CD4-positive, alpha-beta memory T cell (primary cell): ENCODE measurements around the gene SAP30BP. TPM values are rescaled to one million over a fixed set of nuclear protein-coding genes. Genes with fewer than 3 reads are reported as not detected.

Source experiments
- CTCF ChIA-PET: fragments of 350-600 bp; sonication (Branson Sonifier 250); formaldehyde crosslinking; loops from one replicate; lab custom pipeline; 2021; ENCODE audit warnings: inconsistent platforms; ENCODE audit not compliant: partially characterized antibody; lab: Charles Lee
- POLR2A ChIA-PET: fragments of 350-600 bp; sonication (Branson Sonifier 250); formaldehyde crosslinking; loops from one replicate; lab custom pipeline; 2021; ENCODE audit not compliant: partially characterized antibody; lab: Charles Lee
- DNase-seq, 5 donors: peaks; one replicate each; pipeline versions ENCODE4 v3.0.0 to v3.0.0-alpha.2; 2020 to 2022; ENCODE audit warnings: mixed read lengths in 1 of 5
- H3K27ac ChIP-seq: one replicate; pipeline ENCODE4 v1.7.0; 2013; ENCODE audit warnings: low read depth, low read length
- H3K27me3 ChIP-seq: 2 replicates; pipeline ENCODE4 v1.7.0; 2013; ENCODE audit warnings: mild to moderate bottlenecking, low read length, moderate library complexity; ENCODE audit not compliant: insufficient read depth
- H3K36me3 ChIP-seq: 2 replicates; pipeline ENCODE4 v1.7.0; 2013; ENCODE audit warnings: mild to moderate bottlenecking, low read length, moderate library complexity; ENCODE audit not compliant: insufficient read depth
- H3K4me1 ChIP-seq: 2 replicates; pipeline ENCODE4 v1.7.0; 2013; ENCODE audit warnings: mild to moderate bottlenecking, low read length, moderate library complexity; ENCODE audit not compliant: insufficient read depth
- H3K4me3 ChIP-seq, 2 donors: one replicate each; pipeline ENCODE4 v1.7.0; 2013; ENCODE audit warnings: low read length in 2 of 2, mild to moderate bottlenecking in 1 of 2
- H3K9me3 ChIP-seq, 2 donors: one replicate each; pipeline ENCODE4 v1.7.0; 2013; ENCODE audit warnings: low read length in 2 of 2, control low read depth in 1 of 2; ENCODE audit not compliant: control insufficient read depth in 1 of 2
- H3K27ac Mint-ChIP-seq, 7 donors: one replicate each; pipeline ENCODE4 v1.8.0; 2020 to 2021; ENCODE audit warnings: mixed read lengths in 7 of 7, mild to moderate bottlenecking in 6 of 7, inconsistent platforms in 3 of 7, moderate library complexity in 3 of 7
- H3K27me3 Mint-ChIP-seq, 2 donors: one replicate each; pipeline ENCODE4 v1.8.0; 2020 to 2021; ENCODE audit warnings: mixed read lengths in 2 of 2
- H3K36me3 Mint-ChIP-seq, 2 donors: one replicate each; pipeline ENCODE4 v1.8.0; 2020 to 2021; ENCODE audit warnings: mixed read lengths in 2 of 2, inconsistent platforms in 1 of 2, mild to moderate bottlenecking in 1 of 2
- H3K4me1 Mint-ChIP-seq, 4 donors: one replicate each; pipeline ENCODE4 v1.8.0; 2020 to 2021; ENCODE audit warnings: mixed read lengths in 4 of 4, mild to moderate bottlenecking in 1 of 4
- H3K4me3 Mint-ChIP-seq, 8 donors: one replicate each; pipeline ENCODE4 v1.8.0; 2020 to 2021; ENCODE audit warnings: mixed read lengths in 8 of 8, mild to moderate bottlenecking in 7 of 8, moderate library complexity in 6 of 8, inconsistent platforms in 3 of 8
- H3K9me3 Mint-ChIP-seq, 8 donors: one replicate each; pipeline ENCODE4 v1.8.0; 2020 to 2021; ENCODE audit warnings: mixed read lengths in 8 of 8, mild to moderate bottlenecking in 5 of 8, inconsistent platforms in 3 of 8, moderate library complexity in 1 of 8
- intact Hi-C: fragments of 100-400 bp; cut with micrococcal nuclease; formaldehyde crosslinking; loops from one replicate; pipeline ENCODE4 v1.15.1; 2023
- polyA plus RNA-seq, 2 donors: library from polyadenylated mRNA; unstranded; fragments of 300-500 nt; fragmentation: Illumina TruSeq; gene quantifications; one replicate each; pipeline ENCODE4 v1.2.3, GENCODE V29; 2021
- total RNA-seq, 2 experiments: library from RNA; stranded (reverse); gene quantifications; one replicate each; pipeline ENCODE4 v1.2.3, GENCODE V29; 2021

The SAP30BP gene
- total and polyA plus RNA-seq, 4 experiments from 2014 or later, result 69.9 to 119 (median 97.5) TPM

GRCh38 chr17:75697651-75698291 is 30.6 kb downstream of the SAP30BP start:
- Mint-ChIP-seq H3K36me3 (peaks cover 41 to 81% of the 10 kb centered on the region in 2 donors), H3K4me3 (no peak overlapping the region), H3K4me1 (peaks cover 0 to 14% (median 0%) of the 10 kb centered on the region in 4 donors), H3K27ac (peak overlapping the region in 3 of 7 donors; percentile 7 to 25 (median 10)), H3K27me3 (no peaks in the 10 kb centered on the region), H3K9me3 (no peaks in the 10 kb centered on the region)
- H3K4me1 ChIP-seq, result no peaks in the 10 kb centered on the region
- H3K4me3 ChIP-seq, result no peak overlapping the region
- H3K9me3 ChIP-seq, result no peaks in the 10 kb centered on the region
- no peak for DNase-seq
- H3K27ac ChIP-seq, result no peak overlapping the region
- H3K36me3 ChIP-seq, result peaks cover 74% of the 10 kb centered on the region
- no peaks in the 10 kb centered on the region for H3K27me3 ChIP-seq
- intact Hi-C loops, result no loop called here
- ChIA-PET CTCF (interaction anchor here (1.3 to 1.5 kb wide), 2 partner anchors 50 to 64 kb away, joined by 3 to 5 read pairs; partner anchors contain the start of gene SMIM5), POLR2A (no interaction called here)

GRCh38 chr17:75698659-75699058 is 31.5 kb downstream of the SAP30BP start:
- ChIA-PET POLR2A (no interaction called here), CTCF (interaction anchor here (1.3 to 1.5 kb wide), 2 partner anchors 49 to 65 kb away, joined by 3 to 5 read pairs; partner anchors contain the start of gene SMIM5)
- H3K27ac ChIP-seq, result no peak overlapping the region
- H3K4me1 Mint-ChIP-seq, result peaks cover 0 to 14% (median 0%) of the 10 kb centered on the region in 4 donors
- no peak overlapping the region for H3K4me3 ChIP-seq
- no peak for DNase-seq
- no peaks in the 10 kb centered on the region for H3K27me3 ChIP-seq
- peaks cover 43 to 81% of the 10 kb centered on the region in 2 donors for H3K36me3 Mint-ChIP-seq
- H3K27me3 Mint-ChIP-seq, result no peaks in the 10 kb centered on the region
- no peak overlapping the region for H3K27ac Mint-ChIP-seq
- H3K9me3 Mint-ChIP-seq, result no peaks in the 10 kb centered on the region
- intact Hi-C loops, result no loop called here
- no peaks in the 10 kb centered on the region for H3K4me1 ChIP-seq
- no peaks in the 10 kb centered on the region for H3K9me3 ChIP-seq
- H3K4me3 Mint-ChIP-seq, result peak overlapping the region in 1 of 8 donors; percentile 31
- peaks cover 74% of the 10 kb centered on the region for H3K36me3 ChIP-seq

GRCh38 chr17:75701288-75701687 is 34.1 kb downstream of the SAP30BP start:
- H3K27ac ChIP-seq, result no peak overlapping the region
- H3K4me3 ChIP-seq, result no peak overlapping the region
- Mint-ChIP-seq H3K36me3 (peaks cover 48 to 76% of the 10 kb centered on the region in 2 donors), H3K9me3 (no peaks in the 10 kb centered on the region), H3K27ac (no peak overlapping the region), H3K4me3 (no peak overlapping the region), H3K27me3 (no peaks in the 10 kb centered on the region), H3K4me1 (peaks cover 0 to 7% (median 0%) of the 10 kb centered on the region in 4 donors)
- peaks cover 76% of the 10 kb centered on the region for H3K36me3 ChIP-seq
- intact Hi-C loops, result no loop called here
- no peak for DNase-seq
- POLR2A ChIA-PET, result no interaction called here
- H3K4me1 ChIP-seq, result no peaks in the 10 kb centered on the region
- H3K27me3 ChIP-seq, result no peaks in the 10 kb centered on the region
- CTCF ChIA-PET, result no interaction called here
- no peaks in the 10 kb centered on the region for H3K9me3 ChIP-seq

- H3K4me1 Mint-ChIP-seq, result no peaks in the 10 kb centered on the region
- no peaks in the 10 kb centered on the region for H3K27me3 Mint-ChIP-seq
- peaks cover 55 to 82% of the 10 kb centered on the region in 2 donors for H3K36me3 Mint-ChIP-seq
- no peaks in the 10 kb centered on the region for H3K9me3 Mint-ChIP-seq
- Histone ChIP-seq H3K4me1 (no peaks in the 10 kb centered on the region), H3K4me3 (no peak overlapping the region), H3K27me3 (no peaks in the 10 kb centered on the region), H3K9me3 (no peaks in the 10 kb centered on the region), H3K27ac (no peak overlapping the region), H3K36me3 (peaks cover 76% of the 10 kb centered on the region)
- intact Hi-C loops, result no loop called here
- no peak overlapping the region for H3K4me3 Mint-ChIP-seq
- no peak for DNase-seq
- ChIA-PET CTCF (interaction anchor here (1.3 kb wide), 1 partner anchor 16 kb away, joined by 3 read pairs; no protein-coding TSS in a partner anchor), POLR2A (no interaction called here)
- no peak overlapping the region for H3K27ac Mint-ChIP-seq
These were observed 36.1 kb downstream of the SAP30BP start for GRCh38 chr17:75703191-75703590.

- Histone ChIP-seq H3K9me3 (no peaks in the 10 kb centered on the region), H3K4me1 (no peaks in the 10 kb centered on the region), H3K27me3 (no peaks in the 10 kb centered on the region), H3K36me3 (peaks cover 80% of the 10 kb centered on the region), H3K27ac (no peak overlapping the region), H3K4me3 (no peak overlapping the region)
- Mint-ChIP-seq H3K36me3 (peaks cover 59 to 84% of the 10 kb centered on the region in 2 donors), H3K27me3 (no peaks in the 10 kb centered on the region), H3K9me3 (no peaks in the 10 kb centered on the region), H3K27ac (peak overlapping the region in 1 of 7 donors; percentile 16), H3K4me3 (no peak overlapping the region), H3K4me1 (no peaks in the 10 kb centered on the region)
- POLR2A ChIA-PET, result no interaction called here
- CTCF ChIA-PET, result no interaction called here
- intact Hi-C loops, result no loop called here
- no peak for DNase-seq
These were observed 36.5 kb downstream of the SAP30BP start for GRCh38 chr17:75703591-75703990.

- POLR2A ChIA-PET, result no interaction called here
- H3K36me3 ChIP-seq, result peaks cover 72% of the 10 kb centered on the region
- no peaks in the 10 kb centered on the region for H3K27me3 Mint-ChIP-seq
- no peak overlapping the region for H3K4me3 ChIP-seq
- DNase-seq, result no peak
- CTCF ChIA-PET, result interaction anchor here (0.7 kb wide), 1 partner anchor 48 kb away, joined by 3 read pairs; no protein-coding TSS in a partner anchor
- intact Hi-C loops, result no loop called here
- no peaks in the 10 kb centered on the region for H3K9me3 ChIP-seq
- H3K36me3 Mint-ChIP-seq, result peaks cover 55 to 73% of the 10 kb centered on the region in 2 donors
- no peak overlapping the region for H3K27ac Mint-ChIP-seq
- no peaks in the 10 kb centered on the region for H3K9me3 Mint-ChIP-seq
- H3K4me1 Mint-ChIP-seq, result no peaks in the 10 kb centered on the region
- no peaks in the 10 kb centered on the region for H3K27me3 ChIP-seq
- H3K4me1 ChIP-seq, result no peaks in the 10 kb centered on the region
- H3K27ac ChIP-seq, result no peak overlapping the region
- H3K4me3 Mint-ChIP-seq, result no peak overlapping the region
These were observed 38.1 kb downstream of the SAP30BP start for GRCh38 chr17:75704963-75705875.
